NCI-H2196 (cell line): ENCODE measurements around the gene YES1.
"Not testable (repeated sequence)": the region's sequence is repeated elsewhere in the genome, so short reads cannot be mapped to it uniquely, and the experiment has no call there.

Experiments used
- DNase-seq: peaks from one replicate; lab custom pipeline; 2025; ENCODE audit not compliant: unreplicated experiment; lab: John Stamatoyannopoulos, UW

YES1 gene

DNA sequence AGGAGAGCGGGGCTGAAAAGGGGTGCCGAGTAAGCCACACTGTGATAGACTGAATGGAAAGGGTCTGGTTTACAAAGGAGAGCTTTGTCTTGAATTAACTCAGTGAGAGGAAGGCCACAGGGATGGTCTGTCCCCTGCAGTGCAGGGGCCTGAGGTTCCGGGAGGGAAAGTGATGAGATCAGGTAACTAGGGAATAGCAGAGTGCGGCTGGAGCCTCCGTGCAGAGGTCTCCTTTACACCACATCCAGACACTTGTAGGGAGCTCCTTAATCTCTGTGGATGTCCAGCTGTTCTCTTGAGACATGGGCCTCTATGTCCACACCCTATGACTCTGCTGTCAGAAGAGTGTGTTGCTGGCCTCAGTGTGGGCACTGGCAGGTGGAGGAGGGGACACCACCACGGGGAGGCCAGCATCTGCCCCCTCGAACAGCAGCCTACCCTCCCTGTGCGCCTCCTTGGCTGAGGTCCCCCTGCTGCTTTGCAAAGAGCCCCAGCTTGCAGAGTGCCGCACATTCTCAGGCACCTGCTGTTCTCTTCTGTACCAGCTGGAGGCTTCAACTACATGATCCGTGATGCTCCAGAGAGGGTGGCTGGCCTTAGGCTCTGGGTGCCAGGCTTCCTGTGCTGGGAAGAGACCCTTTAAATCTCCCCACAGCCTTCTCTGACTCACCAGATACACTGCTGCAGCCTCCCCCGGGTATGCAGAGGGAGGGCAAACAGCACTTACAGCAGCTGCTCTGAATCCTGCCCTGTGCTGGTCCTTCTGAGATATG lies 125.5 kb downstream of the YES1 start:
- no peak for DNase-seq

DNA sequence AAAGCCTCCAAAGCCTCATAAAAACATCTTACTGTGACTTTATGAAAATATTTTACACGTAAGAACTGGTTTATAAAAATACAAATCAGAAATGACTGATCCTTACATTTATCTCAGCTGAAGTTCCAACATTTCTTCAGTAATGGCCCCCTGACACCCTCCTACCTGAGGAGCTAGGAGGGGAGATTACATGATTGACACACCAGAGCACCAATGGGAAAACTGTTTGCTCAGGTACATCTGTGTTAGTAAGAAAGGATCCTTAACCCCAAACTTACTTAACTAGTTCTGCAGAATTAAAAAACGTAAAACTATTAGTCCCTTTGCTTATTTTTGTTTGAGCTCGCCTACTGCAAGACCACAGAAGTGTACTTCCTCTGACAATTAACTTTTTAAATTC lies 126.6 kb downstream of the YES1 start:
- DNase-seq = no peak

DNA sequence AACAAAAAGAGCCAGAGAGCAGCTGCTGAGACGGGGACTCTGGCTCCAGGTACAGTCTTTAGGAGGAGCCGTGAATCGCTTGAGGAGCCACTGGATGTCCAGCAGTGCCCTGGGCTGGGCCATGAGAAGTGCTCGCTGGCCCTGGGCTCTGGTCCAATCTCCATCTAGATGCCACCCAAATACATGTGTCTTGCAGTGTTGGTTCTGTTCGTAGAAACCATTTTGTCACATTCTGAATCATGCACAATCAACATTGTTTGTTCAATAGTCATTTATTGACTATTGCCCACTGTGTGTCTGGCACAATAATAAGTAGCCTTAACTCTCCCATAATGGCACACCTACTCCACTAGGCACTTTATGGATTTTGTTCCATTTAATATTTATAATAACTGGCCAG lies 128.5 kb downstream of the YES1 start:
- DNase-seq = no peak

DNA sequence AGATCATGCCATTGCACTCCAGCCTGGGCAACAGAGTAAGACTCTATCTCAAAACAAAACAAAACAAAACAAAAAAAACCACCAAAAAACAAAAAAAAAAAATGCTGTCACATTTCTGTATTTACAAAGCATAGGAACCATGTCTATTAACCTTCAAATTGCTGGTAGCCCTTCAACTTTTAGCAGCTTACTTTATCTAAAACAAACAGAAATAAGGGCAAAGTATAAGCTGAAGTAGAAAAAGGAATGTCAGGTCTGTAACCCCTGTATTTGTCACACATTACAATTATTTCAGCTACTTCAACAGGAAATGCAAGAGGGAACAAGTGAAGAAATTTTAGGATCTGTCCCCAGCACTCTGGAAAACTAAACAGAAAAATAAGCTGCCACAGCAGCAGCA lies 129.2 kb downstream of the YES1 start:
- DNase-seq = no peak

DNA sequence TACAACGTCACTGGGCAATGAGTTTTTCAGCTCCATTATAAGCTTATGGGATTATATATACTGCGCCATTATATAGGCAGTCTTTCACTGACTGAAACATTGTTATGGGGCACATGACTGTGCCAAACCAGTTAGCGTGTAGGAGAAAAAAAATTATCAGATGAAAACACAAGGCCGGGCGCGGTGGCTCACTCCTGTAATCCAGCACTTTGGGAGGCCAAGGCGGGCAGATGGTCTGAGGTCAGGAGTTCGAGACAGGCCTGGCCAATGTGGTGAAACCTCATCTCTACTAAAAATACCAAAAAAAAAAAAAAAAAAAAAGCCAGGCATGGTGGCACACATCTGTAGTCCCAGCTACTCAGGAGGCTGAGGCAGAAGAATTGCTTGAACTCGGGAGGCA lies 129.6 kb downstream of the YES1 start:
- not testable (repeated sequence) for DNase-seq

DNA sequence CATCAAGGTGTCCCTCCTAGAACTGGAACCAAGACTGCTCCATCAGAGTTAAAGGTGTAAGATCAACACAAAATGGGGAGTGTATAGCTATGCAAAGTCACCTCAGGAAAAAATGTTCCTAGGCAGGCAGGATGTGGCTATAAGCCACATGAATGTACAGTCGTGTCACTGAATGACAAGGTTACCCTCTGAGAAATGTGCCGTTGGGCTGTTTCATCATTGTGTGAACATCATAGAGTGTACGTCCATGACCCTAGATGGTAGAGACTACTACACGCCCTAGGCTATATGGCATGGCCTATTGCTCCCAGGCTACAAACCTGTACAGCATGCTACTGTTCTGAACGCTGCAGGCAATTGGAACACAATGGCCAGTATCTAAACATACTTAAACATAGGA lies 130.1 kb downstream of the YES1 start:
- DNase-seq = no peak

DNA sequence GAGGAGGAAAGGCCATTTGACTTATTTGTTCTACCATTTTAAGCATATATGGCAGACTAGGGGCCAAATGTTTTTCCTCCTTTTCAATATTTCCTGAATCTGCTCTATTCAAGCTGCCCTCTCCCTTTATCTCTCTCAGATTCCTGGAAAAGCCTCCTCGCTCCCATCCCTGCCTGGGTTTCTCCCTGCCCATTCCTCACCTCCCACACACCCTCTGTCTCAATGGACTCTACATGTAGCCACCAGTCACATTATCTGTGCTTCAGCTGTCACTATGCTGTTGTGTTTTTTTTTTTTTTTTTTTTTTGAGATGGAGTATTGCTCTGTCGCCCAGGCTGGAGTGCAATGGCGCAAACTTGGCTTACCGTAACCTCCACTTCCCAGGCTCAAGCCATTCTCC lies 131.7 kb downstream of the YES1 start:
- DNase-seq = no peak

DNA sequence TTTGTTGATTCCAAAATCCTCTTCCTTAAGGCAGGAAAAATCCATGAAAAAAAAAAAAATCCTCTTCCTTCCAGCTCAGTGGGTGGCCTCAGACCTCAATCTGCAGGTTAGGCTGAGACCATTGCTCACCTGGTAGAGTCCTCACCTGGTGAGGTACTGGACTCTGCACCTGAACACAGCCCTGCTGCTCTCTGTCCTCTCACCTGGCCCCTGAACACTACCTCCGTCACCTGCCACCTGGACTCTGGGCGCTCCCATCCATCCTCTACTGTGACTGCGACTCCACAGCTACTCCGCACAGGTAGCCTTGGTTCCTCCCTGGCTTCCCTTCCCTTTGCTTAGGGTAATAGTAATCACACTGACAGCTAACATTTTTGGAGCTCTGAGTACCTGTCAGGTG lies 132.5 kb downstream of the YES1 start:
- DNase-seq = no peak

DNA sequence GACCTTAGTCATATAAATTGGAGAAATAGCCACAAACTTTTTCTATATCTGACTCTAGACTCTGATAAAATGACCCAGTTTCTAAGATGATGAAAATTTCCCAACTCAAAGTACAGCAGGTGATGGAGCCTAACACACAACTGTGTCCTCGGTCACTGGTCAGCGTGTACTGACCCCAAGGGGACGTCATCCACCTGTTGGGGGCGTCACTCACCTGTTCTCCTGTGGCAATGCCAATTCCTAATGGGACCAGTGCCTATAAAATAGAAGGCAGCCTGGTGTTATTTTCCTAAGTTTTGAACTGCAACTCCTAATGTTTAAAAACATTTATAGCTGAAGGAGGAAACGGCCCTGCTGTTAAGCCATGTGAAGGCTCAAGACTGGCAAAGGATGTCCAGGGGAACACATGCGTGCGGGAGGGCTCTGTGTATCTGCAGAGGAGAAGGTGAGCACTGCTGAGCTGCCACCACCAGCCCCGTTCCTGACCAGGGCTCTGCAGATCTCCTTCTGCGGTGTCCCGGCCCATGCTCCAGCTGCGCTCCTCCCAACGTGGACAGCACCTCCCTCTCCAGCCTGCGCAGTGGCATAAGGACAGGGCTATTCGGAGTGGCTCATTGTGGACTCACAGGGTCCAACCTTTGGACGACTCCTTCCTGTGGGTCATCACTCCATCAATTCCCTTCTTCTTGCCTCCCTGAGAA lies 133.4 kb downstream of the YES1 start:
- no peak for DNase-seq

DNA sequence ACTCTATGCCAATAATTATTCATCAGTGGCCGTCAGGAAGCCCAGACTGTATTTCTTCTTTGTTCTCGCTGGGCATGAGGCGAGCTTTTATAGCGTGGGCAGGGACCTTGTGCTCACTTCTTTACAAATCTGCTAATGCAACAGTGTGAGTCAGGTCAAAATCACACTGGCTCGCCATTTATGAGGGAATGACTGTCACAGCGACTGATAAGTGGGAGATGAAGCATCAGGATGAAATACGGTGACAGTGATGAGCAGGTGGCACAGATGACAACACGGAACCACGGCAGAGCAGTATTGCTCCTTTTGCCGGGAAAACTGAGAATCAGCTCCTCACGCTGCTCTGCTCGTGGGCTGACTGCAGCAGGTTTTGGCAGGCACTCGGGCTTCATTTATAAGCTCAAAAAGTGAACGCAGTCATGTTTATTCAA lies 134.1 kb downstream of the YES1 start:
- no peak for DNase-seq

DNA sequence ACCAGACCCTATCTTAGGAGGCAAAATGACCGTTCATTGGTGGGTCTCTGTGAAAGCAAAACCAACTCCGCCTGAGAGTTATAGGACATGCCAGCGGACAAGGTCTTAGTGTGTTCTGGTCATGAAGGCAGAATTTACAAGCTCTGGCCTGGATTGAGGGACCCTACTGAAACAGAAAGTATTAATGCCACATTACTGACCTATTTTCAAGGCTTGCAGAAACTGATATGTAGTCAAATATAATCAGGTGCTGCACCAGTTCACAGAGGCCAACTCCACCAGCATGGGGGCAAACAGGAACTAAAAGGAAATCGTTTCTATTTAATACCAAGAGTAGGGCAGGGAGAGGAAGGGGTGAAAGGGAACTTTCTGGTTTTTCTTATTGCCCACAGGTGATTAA lies 134.9 kb downstream of the YES1 start:
- no peak for DNase-seq

DNA sequence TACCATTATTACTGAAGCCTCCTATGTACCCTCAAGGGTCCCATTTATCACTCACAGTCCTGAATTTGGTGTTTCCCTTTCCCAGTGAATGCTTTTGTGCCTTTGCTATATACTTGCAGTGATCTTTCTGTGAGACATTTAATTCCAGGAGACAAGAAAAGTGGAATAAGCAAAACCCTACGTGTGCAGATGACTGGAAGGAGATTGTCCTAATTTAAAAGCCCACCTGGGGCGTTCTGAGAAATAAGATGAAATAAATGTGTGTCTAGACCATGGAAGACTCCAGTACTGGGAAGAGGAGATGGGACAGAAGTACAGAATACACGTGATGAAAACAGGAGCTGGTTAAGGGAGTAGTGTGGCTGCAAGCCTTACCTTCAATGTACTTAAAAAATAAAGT lies 135.3 kb downstream of the YES1 start:
- no peak for DNase-seq

DNA sequence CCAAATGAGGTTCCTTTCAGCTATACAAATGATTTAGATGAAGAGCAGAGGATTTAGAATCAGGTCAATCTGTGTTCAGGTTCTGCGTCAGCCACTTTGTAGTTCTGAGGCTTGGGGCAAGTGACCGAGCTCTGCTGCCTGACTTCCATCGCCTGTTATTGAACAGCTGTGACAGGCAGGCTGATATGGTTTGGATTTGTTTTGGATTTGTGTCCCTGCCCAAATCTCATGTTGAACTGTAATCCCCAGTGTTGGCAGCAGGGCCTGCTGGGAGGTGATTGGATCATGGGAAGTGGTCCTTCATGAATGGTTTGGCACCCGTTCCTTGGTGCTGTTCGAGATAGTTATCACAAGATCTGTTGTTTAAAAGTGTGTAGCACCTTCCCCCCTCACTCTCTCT lies 136.0 kb downstream of the YES1 start:
- DNase-seq = no peak

DNA sequence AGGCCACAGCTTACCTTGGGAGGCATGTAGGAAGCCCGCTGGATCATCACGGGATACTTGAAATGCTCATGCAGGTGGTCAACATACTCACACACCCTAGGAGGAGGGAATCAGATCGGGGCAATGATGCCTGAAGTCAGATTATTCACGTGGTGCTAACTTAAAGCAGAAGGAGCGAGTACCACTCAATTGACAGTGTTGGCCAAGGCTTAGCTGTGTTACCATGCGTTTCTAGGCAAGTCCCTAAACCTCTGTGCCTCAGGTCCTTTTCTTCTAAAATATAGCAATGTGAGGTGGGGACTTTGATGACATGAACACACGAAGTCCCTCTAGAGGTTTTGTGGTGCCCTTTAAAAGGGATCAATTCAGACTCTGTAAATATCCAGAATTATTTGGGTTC lies 136.7 kb downstream of the YES1 start:
- no peak for DNase-seq

DNA sequence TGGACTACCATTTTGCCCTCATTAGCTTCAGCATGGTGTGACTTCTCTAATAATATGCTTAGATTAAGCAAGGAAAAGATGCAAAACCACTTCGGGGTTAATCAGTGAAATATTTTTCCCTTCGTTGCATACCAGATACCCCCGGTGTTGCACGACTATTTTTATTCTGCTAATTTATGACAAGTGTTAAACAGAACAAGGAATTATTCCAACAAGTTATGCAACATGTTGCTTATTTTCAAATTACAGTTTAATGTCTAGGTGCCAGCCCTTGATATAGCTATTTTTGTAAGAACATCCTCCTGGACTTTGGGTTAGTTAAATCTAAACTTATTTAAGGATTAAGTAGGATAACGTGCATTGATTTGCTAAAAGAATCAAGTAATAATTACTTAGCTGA lies 138.3 kb downstream of the YES1 start:
- no peak for DNase-seq

DNA sequence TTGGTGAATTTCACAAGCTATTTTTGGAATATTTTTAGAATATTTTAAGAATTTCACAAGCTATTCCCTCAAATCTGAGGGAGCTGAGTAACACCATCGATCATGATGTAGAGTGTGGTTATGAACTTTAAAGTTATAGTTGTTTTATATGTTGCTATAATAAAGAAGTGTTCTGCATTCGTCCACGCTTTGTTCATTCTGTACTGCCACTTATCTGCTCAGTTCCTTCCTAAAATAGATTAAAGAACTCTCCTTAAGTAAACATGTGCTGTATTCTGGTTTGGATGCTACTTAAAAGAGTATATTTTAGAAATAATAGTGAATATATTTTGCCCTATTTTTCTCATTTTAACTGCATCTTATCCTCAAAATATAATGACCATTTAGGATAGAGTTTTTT lies 138.7 kb downstream of the YES1 start:
- no peak for DNase-seq
